IPS DF 6.9 (cell line): Measurements from ENCODE around the gene PHC2.
A peak's percentile ranks its signal among the peaks of the same experiment; 100 is the strongest.
"Not testable (repeated sequence)": the region's sequence is repeated elsewhere in the genome, so short reads cannot be mapped to it uniquely, and the experiment has no call there.

ENCODE experiments used
- DNase-seq: peaks from one replicate; pipeline ENCODE4 v3.0.0-alpha.2; 2013; ENCODE audit warnings: low read depth, low spot score
- H3K27ac ChIP-seq: one replicate; pipeline ENCODE4 v1.5.1; 2013; ENCODE audit warnings: low read length, control low read depth
- H3K27me3 ChIP-seq: 2 replicates; pipeline ENCODE4 v1.6.1; 2013; ENCODE audit warnings: mild to moderate bottlenecking, low read length; ENCODE audit not compliant: control insufficient read depth, insufficient read depth
- H3K36me3 ChIP-seq: 2 replicates; pipeline ENCODE4 v1.6.1; 2013; ENCODE audit warnings: low read length; ENCODE audit not compliant: control insufficient read depth, insufficient read depth
- H3K4me1 ChIP-seq: 2 replicates; pipeline ENCODE4 v1.6.1; 2013; ENCODE audit warnings: low read length; ENCODE audit not compliant: control insufficient read depth, insufficient read depth
- H3K4me3 ChIP-seq: 2 replicates; pipeline ENCODE4 v1.5.1; 2013; ENCODE audit warnings: mild to moderate bottlenecking, low read length
- H3K9me3 ChIP-seq: 2 replicates; pipeline ENCODE4 v1.6.1; 2013; ENCODE audit warnings: low read length, inconsistent platforms; ENCODE audit not compliant: control insufficient read depth, insufficient read depth
- WGBS: extraction: QIAGEN DNeasy Blood & Tissue Kit; methylation state at CpG from one replicate; pipeline ENCODE4 v1.1.7; 2013; ENCODE audit warnings: mixed read lengths, missing lambda C conversion rate; ENCODE audit not compliant: insufficient read length, insufficient coverage; 5-methylcytosine and 5-hydroxymethylcytosine counted together

Gene PHC2

DNA sequence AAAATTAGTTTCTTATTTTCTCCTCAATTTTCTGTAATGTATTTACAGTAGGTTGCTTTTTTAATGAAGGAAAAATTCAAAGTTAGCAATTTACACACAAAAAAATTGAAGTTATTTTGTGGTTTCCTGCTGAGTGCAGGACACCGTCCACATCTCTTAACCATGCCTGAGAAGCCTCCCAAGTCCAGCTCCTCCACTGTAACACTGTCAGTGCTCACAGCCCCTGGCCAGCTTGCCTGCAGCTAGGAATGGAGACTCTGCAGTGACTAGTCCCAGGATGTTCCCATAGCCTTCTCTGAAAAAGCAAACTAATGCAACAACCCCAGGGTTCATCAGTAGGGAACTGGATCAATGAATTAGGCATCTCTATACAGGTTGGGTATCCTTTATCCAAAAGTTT, 113.5 kb downstream of the PHC2 start:
- Histone ChIP-seq H3K9me3 (no peaks in the 10 kb centered on the region), H3K27me3 (no peaks in the 10 kb centered on the region), H3K4me1 (0 out of 2 replicates have a peak, but pooled peaks cover 1% of the 10 kb centered on the region), H3K36me3 (no peaks in the 10 kb centered on the region), H3K27ac (no peak overlapping the region), H3K4me3 (no peak overlapping the region)
- WGBS, result no CpG with 5 or more reads among the region's 1 CpG
- DNase-seq, result no peak

DNA sequence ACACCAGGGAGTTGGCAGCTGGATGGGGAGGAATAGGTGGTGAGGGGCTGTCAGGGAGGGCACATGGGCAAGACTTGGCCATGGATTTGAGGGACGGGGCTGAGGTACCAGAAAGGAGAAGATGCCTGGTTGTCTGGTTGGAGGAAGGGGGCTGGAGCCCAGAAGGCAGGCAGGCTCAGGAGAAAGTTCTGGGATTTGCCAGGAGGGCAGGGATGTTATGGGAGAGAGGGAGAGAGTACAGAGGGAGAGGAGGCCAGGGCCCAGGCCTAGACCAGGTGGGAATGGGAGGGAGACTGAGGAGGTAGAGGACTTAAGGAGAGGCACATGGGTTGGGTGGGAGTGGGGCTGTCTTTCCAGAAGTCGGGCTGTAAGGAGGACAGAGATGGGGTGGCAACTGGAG, 114.3 kb downstream of the PHC2 start:
- no peaks in the 10 kb centered on the region for H3K36me3 ChIP-seq
- H3K4me3 ChIP-seq, result no peak overlapping the region
- 0 out of 2 replicates have a peak, but pooled peaks cover 1% of the 10 kb centered on the region for H3K4me1 ChIP-seq
- WGBS, result no CpG with 5 or more reads among the region's 2 CpGs
- no peak overlapping the region for H3K27ac ChIP-seq
- no peaks in the 10 kb centered on the region for H3K27me3 ChIP-seq
- no peak for DNase-seq
- H3K9me3 ChIP-seq, result no peaks in the 10 kb centered on the region

DNA sequence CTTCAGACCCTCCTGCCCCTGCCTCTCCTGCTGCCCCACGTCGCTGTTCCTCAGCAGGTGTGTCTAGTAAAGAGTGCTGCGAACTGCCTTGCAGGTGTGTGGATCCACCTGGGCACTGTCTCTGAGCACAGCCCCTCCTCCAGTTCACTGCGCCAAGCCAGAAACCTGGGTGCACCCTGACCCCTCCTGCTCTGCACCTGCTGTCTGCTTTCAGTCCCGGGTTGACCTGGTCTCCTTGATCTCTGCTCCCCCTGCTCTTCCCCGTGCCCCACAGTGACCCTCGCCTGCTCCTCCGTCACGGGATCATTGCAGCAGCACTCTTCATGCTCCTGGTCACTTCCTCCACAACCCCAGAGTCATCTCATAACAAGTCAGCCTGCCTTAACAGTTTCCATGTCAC, 116.5 kb downstream of the PHC2 start:
- WGBS, result no CpG with 5 or more reads among the region's 9 CpGs
- Histone ChIP-seq H3K4me3 (no peak overlapping the region), H3K9me3 (no peaks in the 10 kb centered on the region), H3K36me3 (no peaks in the 10 kb centered on the region), H3K27ac (no peak overlapping the region), H3K27me3 (no peaks in the 10 kb centered on the region), H3K4me1 (0 out of 2 replicates have a peak, but pooled peaks cover 1% of the 10 kb centered on the region)
- DNase-seq, result no peak

DNA sequence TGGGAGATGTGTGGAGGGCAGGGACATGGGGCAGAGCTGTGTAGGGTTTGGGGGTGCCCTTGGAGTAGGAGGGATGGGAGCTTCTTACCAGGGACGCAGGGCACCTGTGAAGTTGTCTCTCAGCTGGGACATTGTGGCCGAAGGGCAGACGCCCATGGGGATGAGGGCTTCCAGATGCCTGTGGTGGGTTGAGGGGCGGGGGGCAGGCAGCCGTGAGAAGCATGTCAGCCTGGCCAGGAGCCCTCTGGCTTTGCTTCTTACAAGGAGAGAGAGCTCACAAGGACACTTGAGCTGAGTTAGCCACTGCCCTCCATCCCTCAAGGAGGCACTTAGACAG, 118.5 kb downstream of the PHC2 start:
- Histone ChIP-seq H3K4me3 (no peak overlapping the region), H3K27ac (no peak overlapping the region), H3K4me1 (no peaks in the 10 kb centered on the region), H3K36me3 (no peaks in the 10 kb centered on the region), H3K9me3 (no peaks in the 10 kb centered on the region), H3K27me3 (no peaks in the 10 kb centered on the region)
- no CpG with 5 or more reads among the region's 5 CpGs for WGBS
- DNase-seq, result no peak

DNA sequence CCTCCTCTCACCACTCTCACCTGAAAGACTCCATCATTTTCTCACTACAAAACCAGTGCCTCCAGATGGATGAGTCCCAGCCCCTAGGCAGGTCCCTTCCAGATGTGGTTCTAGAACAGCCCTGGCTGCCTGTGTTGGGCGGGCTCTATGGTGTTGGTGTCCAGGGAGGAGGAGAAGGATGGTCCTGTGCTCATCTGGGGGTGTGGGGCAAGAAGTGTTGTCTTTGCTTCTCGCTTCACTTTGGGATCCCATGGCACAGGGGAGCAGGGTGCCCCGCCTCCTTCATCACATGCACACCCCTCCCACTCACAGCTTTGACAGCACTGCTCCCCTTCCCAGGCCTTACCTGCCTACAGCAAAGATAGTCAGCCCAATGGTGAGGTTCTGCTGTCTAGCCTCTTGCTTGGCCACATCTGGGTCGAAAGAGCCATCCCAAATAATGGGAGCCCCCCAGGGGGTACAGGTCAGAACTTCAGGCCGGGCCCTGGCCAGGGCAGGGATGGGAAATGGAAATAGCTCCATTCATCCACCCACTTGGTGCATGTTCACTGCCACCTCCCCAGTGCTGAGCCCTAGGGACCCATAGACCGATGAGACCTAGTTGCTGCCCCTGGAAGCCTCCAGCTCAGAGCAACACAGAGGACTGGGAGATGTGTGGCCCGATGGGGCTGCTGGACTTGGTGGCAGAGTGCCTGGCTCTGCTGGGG, 119.0 kb downstream of the PHC2 start:
- peaks cover 2% of the 10 kb centered on the region for H3K4me1 ChIP-seq
- H3K27ac ChIP-seq, result no peak overlapping the region
- no CpG with 5 or more reads among the region's 7 CpGs for WGBS
- peaks cover 4% of the 10 kb centered on the region; the same call in 1 of the 2 replicates for H3K27me3 ChIP-seq
- H3K9me3 ChIP-seq, result no peaks in the 10 kb centered on the region
- no peak for DNase-seq
- H3K36me3 ChIP-seq, result no peaks in the 10 kb centered on the region
- no peak overlapping the region for H3K4me3 ChIP-seq

DNA sequence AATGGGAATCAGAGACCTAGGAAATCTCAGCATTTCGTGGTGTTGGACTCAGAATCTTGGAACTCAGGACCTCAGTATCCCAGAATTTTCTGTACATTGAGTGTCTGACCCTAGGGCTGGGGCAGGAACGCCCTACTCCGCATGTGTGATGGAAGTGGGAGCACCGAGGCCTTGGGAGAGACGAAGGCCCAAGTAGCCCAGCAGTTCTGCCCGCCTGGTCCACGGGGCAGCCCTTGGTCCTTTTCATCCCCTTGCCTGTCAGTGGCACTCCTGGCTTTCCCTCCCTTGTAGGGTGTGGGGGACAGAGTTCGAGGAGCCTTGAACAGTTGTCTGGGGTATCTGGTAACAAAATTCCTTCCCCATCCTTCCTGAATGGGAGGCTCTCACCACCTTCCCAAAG, 120.2 kb downstream of the PHC2 start:
- Histone ChIP-seq H3K4me3 (no peak overlapping the region), H3K27me3 (peaks cover 14% of the 10 kb centered on the region; the same call in 1 of the 2 replicates), H3K27ac (no peak overlapping the region), H3K36me3 (no peaks in the 10 kb centered on the region), H3K9me3 (no peaks in the 10 kb centered on the region), H3K4me1 (peaks cover 5% of the 10 kb centered on the region)
- DNase-seq, result no peak
- WGBS, result no CpG with 5 or more reads among the region's 8 CpGs

DNA sequence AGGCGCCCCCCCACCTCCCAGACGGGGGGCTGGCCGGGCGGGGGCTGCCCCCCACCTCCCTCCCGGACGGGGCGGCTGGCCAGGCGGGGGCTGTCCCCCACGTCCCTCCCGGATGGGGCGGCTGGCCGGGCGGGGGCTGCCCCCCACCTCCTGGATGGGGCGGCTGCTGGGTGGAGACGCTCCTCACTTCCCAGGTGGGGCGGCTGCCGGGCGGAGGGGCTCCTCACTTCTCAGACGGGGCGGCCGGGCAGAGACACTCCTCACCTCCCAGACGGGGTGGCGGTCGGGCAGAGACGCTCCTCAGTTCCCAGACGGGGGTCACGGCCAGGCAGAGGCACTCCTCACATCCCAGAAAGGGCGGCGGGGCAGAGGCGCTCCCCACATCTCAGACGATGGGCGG, 121.5 kb downstream of the PHC2 start:
- peaks cover 14% of the 10 kb centered on the region; the same call in 1 of the 2 replicates for H3K27me3 ChIP-seq
- not testable (repeated sequence) for H3K9me3 ChIP-seq, H3K4me3 ChIP-seq, DNase-seq, H3K36me3 ChIP-seq, H3K4me1 ChIP-seq, H3K27ac ChIP-seq
- WGBS, result no CpG with 5 or more reads among the region's 32 CpGs

DNA sequence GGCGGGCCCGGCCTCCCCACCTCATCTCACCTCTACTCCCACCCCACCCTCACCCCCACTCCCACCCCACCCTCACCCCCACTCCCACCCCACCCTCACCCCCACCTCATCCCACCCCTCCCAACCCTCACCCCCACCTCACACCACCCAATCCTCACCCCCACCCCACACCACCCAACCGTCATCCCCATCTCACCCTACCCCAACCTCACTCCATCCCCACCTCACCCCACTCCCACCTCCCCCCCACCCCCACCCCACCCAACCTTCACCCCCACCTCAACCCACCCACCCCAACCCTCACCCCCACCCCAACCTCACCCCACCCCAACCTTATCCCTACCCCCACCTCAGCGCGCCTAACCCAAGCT, 123.4 kb downstream of the PHC2 start:
- H3K27ac ChIP-seq, result no peak overlapping the region
- no peak overlapping the region for H3K4me3 ChIP-seq
- WGBS, result no CpG with 5 or more reads among the region's 5 CpGs
- no peaks in the 10 kb centered on the region for H3K9me3 ChIP-seq
- peaks cover 5% of the 10 kb centered on the region for H3K4me1 ChIP-seq
- DNase-seq, result no peak
- H3K36me3 ChIP-seq, result no peaks in the 10 kb centered on the region
- peaks cover 14% of the 10 kb centered on the region; the same call in 1 of the 2 replicates for H3K27me3 ChIP-seq

DNA sequence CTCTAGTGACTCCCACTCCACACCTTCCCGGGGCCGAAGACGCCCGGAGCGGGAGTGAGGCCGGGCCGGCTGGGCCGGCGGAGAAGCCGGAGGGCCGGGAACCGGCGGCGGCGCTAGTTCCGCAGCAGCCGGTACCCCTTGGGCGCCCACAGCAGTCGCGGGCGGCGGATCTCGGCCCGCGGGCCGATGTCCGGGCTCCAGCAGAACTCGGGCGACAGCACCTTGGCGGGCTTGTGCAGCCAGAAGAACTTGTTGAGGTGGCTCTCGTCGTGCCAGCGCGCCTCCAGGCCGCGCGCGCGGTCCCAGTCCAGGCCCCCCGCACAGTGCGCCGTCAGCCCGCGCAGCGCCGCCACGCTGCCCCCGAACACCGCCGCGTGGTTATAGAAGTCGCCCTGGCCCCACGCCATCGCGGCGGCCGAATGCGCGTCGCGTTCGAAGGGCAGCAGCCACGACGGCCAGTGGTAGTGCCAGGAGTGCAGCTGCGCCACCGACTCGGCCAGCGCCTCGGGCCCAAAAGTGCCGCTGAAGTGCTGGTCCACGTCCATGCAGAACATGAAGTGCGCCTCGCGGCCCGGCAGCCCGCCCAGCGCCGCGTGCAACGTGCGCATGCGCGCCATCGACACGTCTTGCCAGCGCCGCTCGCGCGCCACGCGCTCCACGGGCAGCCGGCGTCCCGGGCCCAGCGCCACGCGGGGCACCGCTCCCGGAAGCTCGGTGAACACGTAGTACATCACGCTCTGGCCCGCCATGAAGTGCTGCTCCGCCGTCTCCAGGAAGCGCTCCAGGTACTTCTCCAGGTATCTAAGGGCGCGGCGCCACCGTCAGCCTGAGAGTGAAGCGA, 124.0 kb downstream of the PHC2 start:
- H3K9me3 ChIP-seq, result no peaks in the 10 kb centered on the region
- no peaks in the 10 kb centered on the region for H3K36me3 ChIP-seq
- H3K4me1 ChIP-seq, result peaks cover 5% of the 10 kb centered on the region
- no CpG with 5 or more reads among the region's 113 CpGs for WGBS
- no peak overlapping the region for H3K27ac ChIP-seq
- peak overlapping the region; percentile 28; the same call in 1 of the 2 replicates for H3K4me3 ChIP-seq
- H3K27me3 ChIP-seq, result peaks cover 14% of the 10 kb centered on the region; the same call in 1 of the 2 replicates
- no peak for DNase-seq

DNA sequence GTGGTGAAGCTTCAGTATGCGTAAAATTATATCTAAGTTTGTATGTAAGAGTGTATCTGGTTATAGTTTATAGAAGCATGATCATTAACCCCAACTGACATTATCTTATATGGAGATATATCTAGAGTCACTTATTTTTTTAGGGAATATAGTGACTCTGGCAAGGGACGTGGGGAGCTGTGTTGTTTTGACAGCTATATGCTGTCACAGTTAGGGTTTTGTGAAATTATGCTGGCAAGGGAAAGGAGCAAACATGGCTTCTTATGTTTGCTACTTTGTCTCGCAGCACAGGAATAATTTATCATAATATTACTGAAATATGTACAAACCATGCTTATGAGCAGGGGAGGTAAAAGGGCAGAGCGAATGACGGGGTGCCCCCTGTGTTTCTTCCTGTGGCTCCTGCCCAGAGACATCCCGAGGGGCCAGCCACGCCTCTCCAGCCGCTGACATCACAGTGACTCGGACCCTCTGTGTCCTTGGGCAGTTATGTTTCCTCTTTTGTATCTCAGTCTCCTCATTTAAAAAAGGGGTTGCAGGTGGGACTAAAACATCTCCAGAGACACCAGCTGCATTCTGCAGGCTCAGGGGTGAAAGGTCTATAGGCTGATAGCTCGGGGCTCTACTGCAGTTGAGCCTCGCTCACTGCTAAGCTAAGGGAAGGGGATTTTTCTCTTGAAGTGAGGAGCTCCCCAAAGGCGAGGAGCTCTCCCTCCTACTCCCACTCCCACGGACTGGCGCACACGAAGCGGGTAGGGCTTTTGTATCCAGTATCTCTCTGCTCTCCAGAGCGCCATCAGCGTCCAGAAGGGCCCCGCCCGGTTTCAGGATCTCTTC, 124.9 kb downstream of the PHC2 start:
- Histone ChIP-seq H3K4me1 (peaks cover 5% of the 10 kb centered on the region), H3K27me3 (peaks cover 14% of the 10 kb centered on the region; the same call in 1 of the 2 replicates), H3K27ac (no peak overlapping the region), H3K4me3 (no peak overlapping the region; the same call in 1 of the 2 replicates), H3K36me3 (no peaks in the 10 kb centered on the region), H3K9me3 (no peaks in the 10 kb centered on the region)
- DNase-seq, result no peak
- no CpG with 5 or more reads among the region's 20 CpGs for WGBS
